Endometrial microvascular endothelial cells (primary cell): ENCODE results near the gene PLEK. TPM values are rescaled to one million over a fixed set of nuclear protein-coding genes. Genes with fewer than 3 reads are reported as not detected.

Source experiments
- in situ Hi-C: cut with HindIII; loops from 2 replicates; pipeline ENCODE4 v1.10.0; 2017; ENCODE audit warnings: low sequenced_read_pairs, low pct_unique_long_range_greater_than_20kb; ENCODE audit errors: inconsistent ontology term
- total RNA-seq: library from RNA; depleted of rRNA; stranded (reverse); fragments of >200 nt; gene quantifications from one replicate; pipeline ENCODE4 v1.2.3, GENCODE V29; 2015; ENCODE audit errors: inconsistent ontology term

PLEK gene
- total RNA-seq, result not detected

- in situ Hi-C loops, result no loop called here
Observed at GRCh38 chr2:68365087-68365486, at the start of gene PLEK. Gene PLEK (plus strand): TSS chr2:68365282. CDS start chr2:68365352, 70 bp downstream.

GRCh38 chr2:68316111-68316510 lies 49.0 kb upstream of the PLEK start:
- in situ Hi-C loops, result no loop called here

GRCh38 chr2:68317971-68318913 lies 46.8 kb upstream of the PLEK start:
- in situ Hi-C loops, result no loop called here

- in situ Hi-C loops, result no loop called here
Observed at GRCh38 chr2:68318914-68319397, 46.1 kb upstream of the PLEK start.

- in situ Hi-C loops, result no loop called here
Observed at GRCh38 chr2:68319398-68320117, 45.5 kb upstream of the PLEK start, which contains the start of gene CNRIP1. Gene CNRIP1 (minus strand): TSS chr2:68319949. CDS start chr2:68319400, 549 bp downstream.

- in situ Hi-C loops, result no loop called here
Observed at GRCh38 chr2:68320118-68320641, 44.9 kb upstream of the PLEK start.

- in situ Hi-C loops, result no loop called here
Observed at GRCh38 chr2:68325056-68325455, 40.0 kb upstream of the PLEK start.

GRCh38 chr2:68328901-68329300 lies 36.2 kb upstream of the PLEK start:
- in situ Hi-C loops, result no loop called here

- in situ Hi-C loops, result no loop called here
Observed at GRCh38 chr2:68330691-68331090, 34.4 kb upstream of the PLEK start.

GRCh38 chr2:68333009-68333408 lies 32.1 kb upstream of the PLEK start:
- in situ Hi-C loops, result no loop called here

GRCh38 chr2:68333931-68334330 lies 31.2 kb upstream of the PLEK start:
- in situ Hi-C loops, result no loop called here

GRCh38 chr2:68336192-68336591 lies 28.9 kb upstream of the PLEK start:
- in situ Hi-C loops, result no loop called here

- in situ Hi-C loops, result no loop called here
Observed at GRCh38 chr2:68340226-68341061, 24.6 kb upstream of the PLEK start.

GRCh38 chr2:68341062-68341329 lies 24.1 kb upstream of the PLEK start:
- in situ Hi-C loops, result no loop called here

GRCh38 chr2:68341583-68341982 lies 23.5 kb upstream of the PLEK start:
- in situ Hi-C loops, result no loop called here

GRCh38 chr2:68342470-68342869 lies 22.6 kb upstream of the PLEK start:
- in situ Hi-C loops, result no loop called here

GRCh38 chr2:68344031-68344430 lies 21.1 kb upstream of the PLEK start:
- in situ Hi-C loops, result no loop called here

- in situ Hi-C loops, result no loop called here
Observed at GRCh38 chr2:68345129-68345875, 19.8 kb upstream of the PLEK start.
